Fibroblast of the aortic adventitia (primary cell): ENCODE measurements around the gene NUTM2A. TPM values are rescaled to one million over a fixed set of nuclear protein-coding genes. Genes with fewer than 3 reads are reported as not detected.
"Not testable (repeated sequence)": the region's sequence is repeated elsewhere in the genome, so short reads cannot be mapped to it uniquely, and the experiment has no call there.

Experiments used
- DNase-seq: peaks from one replicate; pipeline ENCODE4 v3.0.0-alpha.2; 2010; ENCODE audit warnings: low read depth
- H3K4me3 ChIP-seq: 2 replicates; pipeline ENCODE4 v1.5.1; 2011; ENCODE audit warnings: low read depth, mild to moderate bottlenecking, control low read depth, low read length, moderate library complexity
- total RNA-seq: library from RNA; depleted of rRNA; stranded (reverse); fragments of >200 nt; gene quantifications from 2 replicates; pipeline ENCODE4 v1.2.3, GENCODE V29; 2012; ENCODE audit warnings: low replicate concordance

NUTM2A gene
- total RNA-seq, 1 donor, result not detected

GRCh38 chr10:87237244-87237643, 12.0 kb downstream of the NUTM2A start:
- not testable (repeated sequence) for DNase-seq, H3K4me3 ChIP-seq

- not testable (repeated sequence) for DNase-seq, H3K4me3 ChIP-seq
These were observed 14.1 kb downstream of the NUTM2A start for GRCh38 chr10:87239346-87239808.

- not testable (repeated sequence) for H3K4me3 ChIP-seq, DNase-seq
These were observed 16.9 kb downstream of the NUTM2A start for GRCh38 chr10:87242192-87242591.

- not testable (repeated sequence) for DNase-seq
These were observed 22.1 kb downstream of the NUTM2A start for GRCh38 chr10:87247335-87247734.

GRCh38 chr10:87248818-87249353, 23.6 kb downstream of the NUTM2A start:
- not testable (repeated sequence) for H3K4me3 ChIP-seq, DNase-seq

More at GRCh38 chr10:87247335-87247734, 22.1 kb downstream of the NUTM2A start:
- not testable (repeated sequence) for H3K4me3 ChIP-seq

- H3K4me3 ChIP-seq, DNase-seq: not testable (repeated sequence)
These were observed 55.6 kb downstream of the NUTM2A start for GRCh38 chr10:87280749-87281392.

Other genes with a start within 250 kb of the NUTM2A start
- gene FAM25A, start 205.2 kb upstream of the NUTM2A start, total RNA-seq, result not detected in 2 replicates
- gene GLUD1, start 130.6 kb upstream of the NUTM2A start, total RNA-seq, result 137 and 346 TPM in 2 replicates
- 19.8 and 45.7 TPM in 2 replicates for gene SHLD2, start 130.2 kb upstream of the NUTM2A start, total RNA-seq
- gene NUTM2D, start 132.3 kb downstream of the NUTM2A start, total RNA-seq, result 0.82 and 2.6 TPM in 2 replicates